Uterus (tissue), 2 donors: ENCODE data around the gene NXPH4.

Experiments used
- CTCF ChIP-seq, 4 experiments: fragments of 200-600 bp in 2 of 4; fragments of 450-650 bp in 2 of 4; sonication (generic) in 2 of 4; IDR thresholded peaks; one replicate each; pipeline ENCODE4 v1.5.1; 2016 to 2019; ENCODE audit warnings: antibody characterized with exemption in 4 of 4, mild to moderate bottlenecking in 2 of 4, moderate library complexity in 1 of 4
- POLR2A ChIP-seq, 2 donors: fragments of 450-650 bp; IDR thresholded peaks; one replicate each; pipeline ENCODE4 v1.6.1; 2016; ENCODE audit warnings: antibody characterized with exemption in 2 of 2, mild to moderate bottlenecking in 1 of 2, moderate library complexity in 1 of 2

- TF ChIP-seq CTCF (IDR thresholded peaks at IDR 0.05), result no peak
- TF ChIP-seq POLR2A (IDR thresholded peaks at IDR 0.05), result no peak
These were observed 42.7 kb downstream of the NXPH4 start for GRCh38 chr12:57258977-57259970.
